IMR-90 (cell line): Measurements from ENCODE around the gene PCGF3.

Experiments
- FOS ChIP-seq: fragments of 150-350 bp; IDR thresholded peaks from 2 replicates; pipeline ENCODE4 v1.6.1; 2016; ENCODE audit warnings: low read depth, low read length
- MAZ ChIP-seq: IDR thresholded peaks from 2 replicates; pipeline ENCODE4 v1.6.1; 2012; ENCODE audit warnings: low read depth, mild to moderate bottlenecking, low read length, improper control_type of control experiment, moderate library complexity, borderline replicate concordance
- MXI1 ChIP-seq: IDR thresholded peaks from 2 replicates; pipeline ENCODE4 v1.6.1; 2012; ENCODE audit warnings: low read depth, mild to moderate bottlenecking, low read length, moderate library complexity, borderline replicate concordance
- NFE2L2 ChIP-seq: fragments of 150-350 bp; IDR thresholded peaks from 2 replicates; pipeline ENCODE4 v1.6.1; 2016; ENCODE audit warnings: low read depth, mild to moderate bottlenecking, low read length
- POLR2A ChIP-seq: IDR thresholded peaks from 2 replicates; pipeline ENCODE4 v1.6.1; 2012; ENCODE audit warnings: mild to moderate bottlenecking, low read depth, low read length
- RAD21 ChIP-seq: IDR thresholded peaks from 2 replicates; pipeline ENCODE4 v1.6.1; 2012; ENCODE audit warnings: low read length, improper control_type of control experiment
- SMC3 ChIP-seq: fragments of 150-350 bp; IDR thresholded peaks from 2 replicates; pipeline ENCODE4 v1.6.1; 2016; ENCODE audit warnings: low read depth, mild to moderate bottlenecking, antibody characterized with exemption, low read length, moderate library complexity
- TF ChIP-seq, protein P1 (sequence below): conservative IDR thresholded peaks from 2 replicates; pipeline ENCODE4 v1.5.1; 2012; ENCODE audit warnings: mild to moderate bottlenecking, low read depth, low read length, improper control_type of control experiment
- TF ChIP-seq, protein P2 (sequence below): fragments of 150-350 bp; IDR thresholded peaks from 2 replicates; pipeline ENCODE4 v1.6.1; 2016; ENCODE audit warnings: low read depth, mild to moderate bottlenecking, low read length, moderate library complexity, borderline replicate concordance

DNA sequence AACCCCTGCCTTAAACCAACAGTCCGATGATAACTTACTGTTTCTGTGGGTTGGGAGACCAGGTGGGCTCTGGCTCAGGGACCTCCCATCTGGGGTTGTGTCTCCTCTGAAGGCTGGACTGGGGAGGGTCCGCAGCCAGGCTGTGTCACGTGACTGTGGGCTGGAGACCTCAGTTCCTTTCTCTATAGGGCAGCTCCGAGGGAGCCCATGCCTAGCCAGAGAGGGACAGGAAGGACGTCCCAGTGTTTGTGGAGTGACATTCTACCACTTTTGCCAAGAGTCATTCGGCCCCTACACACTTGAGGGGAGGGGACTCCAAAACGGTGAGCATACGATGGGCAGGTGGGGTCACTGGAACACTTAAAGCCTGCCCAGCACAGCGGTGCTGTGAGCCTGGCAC, 4.5 kb downstream of the PCGF3 start:
- TF ChIP-seq, protein P1, sequence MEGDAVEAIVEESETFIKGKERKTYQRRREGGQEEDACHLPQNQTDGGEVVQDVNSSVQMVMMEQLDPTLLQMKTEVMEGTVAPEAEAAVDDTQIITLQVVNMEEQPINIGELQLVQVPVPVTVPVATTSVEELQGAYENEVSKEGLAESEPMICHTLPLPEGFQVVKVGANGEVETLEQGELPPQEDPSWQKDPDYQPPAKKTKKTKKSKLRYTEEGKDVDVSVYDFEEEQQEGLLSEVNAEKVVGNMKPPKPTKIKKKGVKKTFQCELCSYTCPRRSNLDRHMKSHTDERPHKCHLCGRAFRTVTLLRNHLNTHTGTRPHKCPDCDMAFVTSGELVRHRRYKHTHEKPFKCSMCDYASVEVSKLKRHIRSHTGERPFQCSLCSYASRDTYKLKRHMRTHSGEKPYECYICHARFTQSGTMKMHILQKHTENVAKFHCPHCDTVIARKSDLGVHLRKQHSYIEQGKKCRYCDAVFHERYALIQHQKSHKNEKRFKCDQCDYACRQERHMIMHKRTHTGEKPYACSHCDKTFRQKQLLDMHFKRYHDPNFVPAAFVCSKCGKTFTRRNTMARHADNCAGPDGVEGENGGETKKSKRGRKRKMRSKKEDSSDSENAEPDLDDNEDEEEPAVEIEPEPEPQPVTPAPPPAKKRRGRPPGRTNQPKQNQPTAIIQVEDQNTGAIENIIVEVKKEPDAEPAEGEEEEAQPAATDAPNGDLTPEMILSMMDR, result no peak
- TF ChIP-seq MAZ (no peak), POLR2A (no peak), FOS (no peak), NFE2L2 (no peak), SMC3 (no peak), MXI1 (no peak), RAD21 (no peak)
- TF ChIP-seq, protein P2, sequence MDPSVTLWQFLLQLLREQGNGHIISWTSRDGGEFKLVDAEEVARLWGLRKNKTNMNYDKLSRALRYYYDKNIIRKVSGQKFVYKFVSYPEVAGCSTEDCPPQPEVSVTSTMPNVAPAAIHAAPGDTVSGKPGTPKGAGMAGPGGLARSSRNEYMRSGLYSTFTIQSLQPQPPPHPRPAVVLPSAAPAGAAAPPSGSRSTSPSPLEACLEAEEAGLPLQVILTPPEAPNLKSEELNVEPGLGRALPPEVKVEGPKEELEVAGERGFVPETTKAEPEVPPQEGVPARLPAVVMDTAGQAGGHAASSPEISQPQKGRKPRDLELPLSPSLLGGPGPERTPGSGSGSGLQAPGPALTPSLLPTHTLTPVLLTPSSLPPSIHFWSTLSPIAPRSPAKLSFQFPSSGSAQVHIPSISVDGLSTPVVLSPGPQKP, result no peak
